IMR-90 (cell line): ENCODE data around the gene BSND. TPM values are rescaled to one million over a fixed set of nuclear protein-coding genes. Genes with fewer than 3 reads are reported as not detected.
A peak's percentile ranks its signal among the peaks of the same experiment; 100 is the strongest.

Experiments
- ATAC-seq: fragments of 200-7000 bp; cut with Tn5 transposase; 2 replicates; pipeline ENCODE4 v1.9.1; 2020; ENCODE audit warnings: low read depth, mild to moderate bottlenecking, moderate library complexity
- BruUV-seq: library from RNA; stranded (reverse); fragments of 400-500 nt; replicated peaks from 2 replicates; lab custom pipeline; 2021; lab: Mats Ljungman, UMichigan
- CTCF ChIA-PET: fragments of 300-600 bp; formaldehyde crosslinking; extraction: SDS; loops from one replicate; lab custom pipeline; 2021; ENCODE audit warnings: antibody characterized with exemption; lab: Yijun Ruan, JAX
- POLR2A ChIA-PET: fragments of 300-600 bp; sonication (Branson Sonifier 250); formaldehyde crosslinking; loops from one replicate; lab custom pipeline; 2022; ENCODE audit warnings: antibody characterized with exemption; ENCODE audit not compliant: unreplicated experiment; lab: Charles Lee
- DNase-seq: peaks from one replicate; pipeline ENCODE4 v3.0.0; 2013
- H2AFZ ChIP-seq: replicated peaks from 2 replicates; pipeline ENCODE3; 2013; ENCODE audit warnings: low read length, mild to moderate bottlenecking; ENCODE audit not compliant: poor library complexity
- H2AK5ac ChIP-seq: 2 replicates; pipeline ENCODE4 v1.6.1; 2013; ENCODE audit warnings: low read depth, low read length, inconsistent platforms
- H2AK9ac ChIP-seq: replicated peaks from 2 replicates; pipeline ENCODE3; 2013; ENCODE audit warnings: mild to moderate bottlenecking, low read depth, low read length, moderate library complexity; ENCODE audit not compliant: poor library complexity
- H2BK120ac ChIP-seq: 2 replicates; pipeline ENCODE4 v1.6.1; 2013; ENCODE audit warnings: low read depth, low read length, inconsistent platforms
- H2BK15ac ChIP-seq: 3 replicates; pipeline ENCODE4 v1.6.1; 2013; ENCODE audit warnings: low read depth, low read length, inconsistent platforms
- H2BK20ac ChIP-seq: 2 replicates; pipeline ENCODE4 v1.6.1; 2013; ENCODE audit warnings: low read depth, mild to moderate bottlenecking, inconsistent platforms, low read length, moderate library complexity
- H2BK5ac ChIP-seq: 2 replicates; pipeline ENCODE4 v1.6.1; 2013; ENCODE audit warnings: mild to moderate bottlenecking, low read depth, low read length, inconsistent platforms; ENCODE audit not compliant: poor library complexity, severe bottlenecking
- H3K14ac ChIP-seq: replicated peaks from 2 replicates; pipeline ENCODE4 v1.6.1; 2013; ENCODE audit warnings: low read depth, low read length, inconsistent platforms
- H3K18ac ChIP-seq: 2 replicates; pipeline ENCODE4 v1.6.1; 2013; ENCODE audit warnings: low read depth, low read length, control low read depth
- H3K23ac ChIP-seq: 2 replicates; pipeline ENCODE4 v1.6.1; 2013; ENCODE audit warnings: low read depth, low read length, inconsistent platforms
- H3K27ac ChIP-seq: 2 replicates; pipeline ENCODE4 v1.5.1; 2013; ENCODE audit warnings: mild to moderate bottlenecking, control low read depth, low read length; ENCODE audit not compliant: insufficient read depth
- H3K27me3 ChIP-seq: 2 replicates; pipeline ENCODE4 v1.6.1; 2013; ENCODE audit warnings: low read length; ENCODE audit not compliant: control insufficient read depth, insufficient read depth
- H3K36me3 ChIP-seq: 2 replicates; pipeline ENCODE4 v1.6.1; 2013; ENCODE audit warnings: low read length, mixed read lengths; ENCODE audit not compliant: control insufficient read depth, insufficient read depth
- H3K4ac ChIP-seq: 2 replicates; pipeline ENCODE4 v1.6.1; 2013; ENCODE audit warnings: low read depth, low read length, inconsistent platforms
- H3K4me1 ChIP-seq: 2 replicates; pipeline ENCODE4 v1.6.1; 2013; ENCODE audit warnings: low read length, mixed read lengths; ENCODE audit not compliant: control insufficient read depth, insufficient read depth
- H3K4me2 ChIP-seq: 2 replicates; pipeline ENCODE4 v1.6.1; 2013; ENCODE audit warnings: low read depth, mild to moderate bottlenecking, control low read depth, low read length, moderate library complexity
- H3K4me3 ChIP-seq: 2 replicates; pipeline ENCODE4 v1.5.1; 2013; ENCODE audit warnings: low read depth, mild to moderate bottlenecking, control low read depth, low read length, moderate library complexity; ENCODE audit not compliant: insufficient read depth
- H3K56ac ChIP-seq: 2 replicates; pipeline ENCODE4 v1.6.1; 2013; ENCODE audit warnings: low read length, inconsistent platforms; ENCODE audit not compliant: insufficient read depth; ENCODE audit errors: extremely low read depth
- H3K79me1 ChIP-seq, 2 experiments: 2 replicates each; pipeline ENCODE4 v1.6.1; 2013; ENCODE audit warnings: low read length in 2 of 2, inconsistent platforms in 1 of 2, low read depth in 1 of 2
- H3K9ac ChIP-seq: 2 replicates; pipeline ENCODE4 v1.6.1; 2013; ENCODE audit warnings: low read depth, low read length, control low read depth
- H3K9me1 ChIP-seq: 2 replicates; pipeline ENCODE4 v1.6.1; 2013; ENCODE audit warnings: low read length, inconsistent platforms; ENCODE audit not compliant: insufficient read depth
- H3K9me3 ChIP-seq: 2 replicates; pipeline ENCODE4 v1.6.1; 2013; ENCODE audit warnings: low read length; ENCODE audit not compliant: control insufficient read depth, insufficient read depth
- H4K20me1 ChIP-seq: 2 replicates; pipeline ENCODE4 v1.6.1; 2013; ENCODE audit warnings: low read length, inconsistent platforms; ENCODE audit not compliant: insufficient read depth
- H4K5ac ChIP-seq: 2 replicates; pipeline ENCODE4 v1.6.1; 2013; ENCODE audit warnings: mild to moderate bottlenecking, low read depth, low read length, control low read depth
- H4K8ac ChIP-seq, 2 experiments: 2 replicates each; pipeline ENCODE4 v1.6.1; 2013; ENCODE audit warnings: low read depth in 2 of 2, low read length in 2 of 2, control low read depth in 1 of 2, inconsistent platforms in 1 of 2
- H4K91ac ChIP-seq: 2 replicates; pipeline ENCODE4 v1.6.1; 2013; ENCODE audit warnings: low read depth, low read length, inconsistent platforms; ENCODE audit not compliant: insufficient read depth
- BHLHE40 ChIP-seq: fragments of 150-350 bp; IDR thresholded peaks from 2 replicates; pipeline ENCODE4 v1.6.1; 2016; ENCODE audit warnings: mild to moderate bottlenecking, low read depth, low read length
- CEBPB ChIP-seq: IDR thresholded peaks from 2 replicates; pipeline ENCODE4 v1.6.1; 2012; ENCODE audit warnings: low read depth, low read length, improper control_type of control experiment
- CTCF ChIP-seq: conservative IDR thresholded peaks from 2 replicates; pipeline ENCODE4 v1.5.1; 2012; ENCODE audit warnings: mild to moderate bottlenecking, low read depth, low read length, improper control_type of control experiment
- ELK1 ChIP-seq: fragments of 150-350 bp; IDR thresholded peaks from 2 replicates; pipeline ENCODE4 v1.6.1; 2016; ENCODE audit warnings: low read depth, mild to moderate bottlenecking, low read length, moderate library complexity, borderline replicate concordance
- FOS ChIP-seq: fragments of 150-350 bp; IDR thresholded peaks from 2 replicates; pipeline ENCODE4 v1.6.1; 2016; ENCODE audit warnings: low read depth, low read length
- MAFK ChIP-seq: IDR thresholded peaks from 2 replicates; pipeline ENCODE4 v1.6.1; 2012; ENCODE audit warnings: low read depth, low read length, improper control_type of control experiment
- MXI1 ChIP-seq: IDR thresholded peaks from 2 replicates; pipeline ENCODE4 v1.6.1; 2012; ENCODE audit warnings: low read depth, mild to moderate bottlenecking, low read length, moderate library complexity, borderline replicate concordance
- NFE2L2 ChIP-seq: fragments of 150-350 bp; IDR thresholded peaks from 2 replicates; pipeline ENCODE4 v1.6.1; 2016; ENCODE audit warnings: low read depth, mild to moderate bottlenecking, low read length
- RAD21 ChIP-seq: IDR thresholded peaks from 2 replicates; pipeline ENCODE4 v1.6.1; 2012; ENCODE audit warnings: low read length, improper control_type of control experiment
- SMC3 ChIP-seq: fragments of 150-350 bp; IDR thresholded peaks from 2 replicates; pipeline ENCODE4 v1.6.1; 2016; ENCODE audit warnings: low read depth, mild to moderate bottlenecking, antibody characterized with exemption, low read length, moderate library complexity
- WGBS, 2 experiments: methylation state at CpG; one replicate each; pipeline versions ENCODE4 v1.1.5 to v1.1.7; 2013; ENCODE audit warnings: missing lambda C conversion rate in 2 of 2; ENCODE audit not compliant: insufficient read length in 1 of 2; ENCODE audit errors: extremely low coverage in 2 of 2; 5-methylcytosine and 5-hydroxymethylcytosine counted together
- dilution Hi-C: fragments of 300-500 bp; cut with HindIII; formaldehyde crosslinking; loops from one replicate; pipeline ENCODE4 v1.14.3; 2018; ENCODE audit warnings: low sequenced_read_pairs; ENCODE audit not compliant: unreplicated experiment
- in situ Hi-C: fragments of 300-500 bp; cut with MboI; formaldehyde crosslinking; loops from 3 replicates; pipeline ENCODE4 v1.14.3; 2019; ENCODE audit warnings: low sequenced_read_pairs, inconsistent platforms, mixed read lengths
- intact Hi-C: fragments of 100-400 bp; cut with micrococcal nuclease; formaldehyde crosslinking; loops from 2 replicates; pipeline ENCODE4 v1.10.0; 2022
- polyA plus RNA-seq, 3 experiments: library from polyadenylated mRNA; depleted of rRNA; stranded (reverse); fragments of >200 nt; gene quantifications; 2 replicates each; pipeline ENCODE4 v1.2.3, GENCODE V29; 2012; ENCODE audit warnings: low replicate concordance in 1 of 3
- total RNA-seq: library from RNA; depleted of rRNA; stranded (reverse); fragments of >200 nt; gene quantifications from 2 replicates; pipeline ENCODE4 v1.2.3, GENCODE V29; 2012

Gene BSND
- total and polyA plus RNA-seq, 2 of the 4 experiments (the other 2 are of a cell fraction), result not detected

GRCh38 chr1:54980528-54981241 lies 18.0 kb upstream of the BSND start, which contains the start of gene TMEM61:
Gene TMEM61, plus strand, starts transcription at chr1:54980628. Its CDS starts 438 bp downstream, at chr1:54981066.
- no peaks in the 10 kb centered on the region for H3K4me1 ChIP-seq
- no peaks in the 10 kb centered on the region for H3K36me3 ChIP-seq
- peak within 1 kb of the TSS; percentile 70 for H2AK9ac ChIP-seq
- no peak within 1 kb of the TSS for H3K14ac ChIP-seq
- DNase-seq (no peak), ATAC-seq (peak; percentile 42)
- no peak within 1 kb of the TSS for H4K91ac ChIP-seq
- intact Hi-C loops (no loop called here), in situ Hi-C loops (no loop called here), dilution Hi-C loops (no loop called here)
- peaks cover 79% of the 10 kb centered on the region for H3K27me3 ChIP-seq
- CTCF ChIA-PET, result no interaction called here
- H2AFZ ChIP-seq, result peak within 1 kb of the TSS; percentile 72
- BruUV-seq, result no TSS peak
- 0 out of 2 replicates have a peak, but pooled peaks cover 4% of the 10 kb centered on the region for H3K9me1 ChIP-seq
- no peaks in the 10 kb centered on the region for H3K79me1 ChIP-seq
- POLR2A ChIA-PET, result no interaction called here
- no peak within 1 kb of the TSS for H4K8ac ChIP-seq
- H2BK20ac ChIP-seq, result no peak within 1 kb of the TSS
- no peak within 1 kb of the TSS for H2AK5ac ChIP-seq
- TF ChIP-seq BHLHE40 (no peak), MAFK (no peak), NFE2L2 (no peak), ELK1 (no peak), MXI1 (no peak), CEBPB (no peak), CTCF (no peak), FOS (no peak), SMC3 (no peak), RAD21 (no peak)
- no peak within 1 kb of the TSS for H3K4ac ChIP-seq
- no peaks in the 10 kb centered on the region for H3K9me3 ChIP-seq
- H3K23ac ChIP-seq, result 0 out of 2 replicates have a peak within 1 kb of the TSS, but pooled peaks have one; percentile 0
- H4K5ac ChIP-seq, result no peak within 1 kb of the TSS
- no peak within 1 kb of the TSS for H3K56ac ChIP-seq
- no peak within 1 kb of the TSS for H2BK15ac ChIP-seq
- no peak within 1 kb of the TSS for H2BK5ac ChIP-seq
- H3K4me2 ChIP-seq, result peak within 1 kb of the TSS; percentile 37
- H3K4me3 ChIP-seq, result peak within 1 kb of the TSS; percentile 27; the same call in 1 of the 2 replicates
- H3K27ac ChIP-seq, result no peak within 1 kb of the TSS
- no peak within 1 kb of the TSS for H3K9ac ChIP-seq
- H3K18ac ChIP-seq, result no peak within 1 kb of the TSS
- no peak within 1 kb of the TSS for H2BK120ac ChIP-seq
- WGBS, 2 experiments, result 8% methylated on average over 24 of the region's 69 CpGs; no CpG with 5 or more reads in 1 of the 2 experiments
- no peaks in the 10 kb centered on the region for H4K20me1 ChIP-seq
